ENCODE measurements around the gene TNIP2. TPM values are rescaled to one million over a fixed set of nuclear protein-coding genes. Genes with fewer than 3 reads are reported as not detected.

The TNIP2 gene
- total RNA-seq, 3 donors from 2014 or later (not counting 1 experiment from before 2014, with no cell fraction given), result 35.6 to 53.9 (median 41.6) TPM

DNA sequence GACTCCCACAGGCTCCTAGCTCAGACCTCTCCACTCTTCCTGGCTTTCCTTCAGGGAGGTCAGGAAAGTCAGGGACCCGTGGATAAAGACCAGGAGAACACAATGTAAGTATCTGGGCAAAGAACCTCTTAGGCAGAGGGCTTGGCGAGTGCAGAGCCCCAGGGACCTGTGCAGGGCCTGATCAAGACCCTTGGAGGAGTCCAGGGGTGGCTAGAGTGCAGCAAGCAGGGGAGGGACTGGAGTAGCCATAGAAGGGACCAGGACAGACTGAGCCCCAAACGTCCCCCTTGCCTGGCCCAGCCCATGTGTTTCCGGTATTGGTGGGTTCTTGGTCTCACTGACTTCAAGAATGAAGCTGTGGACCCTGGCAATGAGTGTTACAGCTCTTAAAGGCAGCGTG, 5.9 kb upstream of the TNIP2 start:
- Mint-ChIP-seq H3K27me3 (ENCODE audit: low read depth in 2 of 2) (no peaks in the 10 kb centered on the region), H3K36me3 (no peaks in the 10 kb centered on the region), H3K4me3 (no peak overlapping the region), H3K27ac (no peak overlapping the region), H3K9me3 (no peaks in the 10 kb centered on the region), H3K4me1 (peaks cover 8 to 14% of the 10 kb centered on the region in 2 donors)
- H3K27me3 ChIP-seq (ENCODE audit: control insufficient read depth, insufficient read depth, low read length), result no peaks in the 10 kb centered on the region
- intact Hi-C loops (cut with micrococcal nuclease), result loop anchor here (5.0 to 10.0 kb wide), 4 partner anchors 50 to 275 kb away; partner anchors contain the start of genes GRK4 and NOP14
- 76% methylated on average over 5 of the region's 5 CpGs for WGBS (ENCODE audit: insufficient coverage)
- ATAC-seq (no peak), DNase-seq (no peak)
- H3K4me1 ChIP-seq (ENCODE audit: control insufficient read depth, insufficient read depth, low read length), result peaks cover 15% of the 10 kb centered on the region
- H3K9me3 ChIP-seq (ENCODE audit: control insufficient read depth, insufficient read depth, low read length), result no peaks in the 10 kb centered on the region
- no peak overlapping the region for H3K27ac ChIP-seq (ENCODE audit: low read length)
- TF ChIP-seq, protein P1, sequence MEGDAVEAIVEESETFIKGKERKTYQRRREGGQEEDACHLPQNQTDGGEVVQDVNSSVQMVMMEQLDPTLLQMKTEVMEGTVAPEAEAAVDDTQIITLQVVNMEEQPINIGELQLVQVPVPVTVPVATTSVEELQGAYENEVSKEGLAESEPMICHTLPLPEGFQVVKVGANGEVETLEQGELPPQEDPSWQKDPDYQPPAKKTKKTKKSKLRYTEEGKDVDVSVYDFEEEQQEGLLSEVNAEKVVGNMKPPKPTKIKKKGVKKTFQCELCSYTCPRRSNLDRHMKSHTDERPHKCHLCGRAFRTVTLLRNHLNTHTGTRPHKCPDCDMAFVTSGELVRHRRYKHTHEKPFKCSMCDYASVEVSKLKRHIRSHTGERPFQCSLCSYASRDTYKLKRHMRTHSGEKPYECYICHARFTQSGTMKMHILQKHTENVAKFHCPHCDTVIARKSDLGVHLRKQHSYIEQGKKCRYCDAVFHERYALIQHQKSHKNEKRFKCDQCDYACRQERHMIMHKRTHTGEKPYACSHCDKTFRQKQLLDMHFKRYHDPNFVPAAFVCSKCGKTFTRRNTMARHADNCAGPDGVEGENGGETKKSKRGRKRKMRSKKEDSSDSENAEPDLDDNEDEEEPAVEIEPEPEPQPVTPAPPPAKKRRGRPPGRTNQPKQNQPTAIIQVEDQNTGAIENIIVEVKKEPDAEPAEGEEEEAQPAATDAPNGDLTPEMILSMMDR (IDR thresholded peaks at IDR 0.05), result no peak
- no peaks in the 10 kb centered on the region for H3K36me3 ChIP-seq (ENCODE audit: control insufficient read depth, insufficient read depth, low read length)
- no peak overlapping the region for H3K4me3 ChIP-seq (ENCODE audit: low read length)

DNA sequence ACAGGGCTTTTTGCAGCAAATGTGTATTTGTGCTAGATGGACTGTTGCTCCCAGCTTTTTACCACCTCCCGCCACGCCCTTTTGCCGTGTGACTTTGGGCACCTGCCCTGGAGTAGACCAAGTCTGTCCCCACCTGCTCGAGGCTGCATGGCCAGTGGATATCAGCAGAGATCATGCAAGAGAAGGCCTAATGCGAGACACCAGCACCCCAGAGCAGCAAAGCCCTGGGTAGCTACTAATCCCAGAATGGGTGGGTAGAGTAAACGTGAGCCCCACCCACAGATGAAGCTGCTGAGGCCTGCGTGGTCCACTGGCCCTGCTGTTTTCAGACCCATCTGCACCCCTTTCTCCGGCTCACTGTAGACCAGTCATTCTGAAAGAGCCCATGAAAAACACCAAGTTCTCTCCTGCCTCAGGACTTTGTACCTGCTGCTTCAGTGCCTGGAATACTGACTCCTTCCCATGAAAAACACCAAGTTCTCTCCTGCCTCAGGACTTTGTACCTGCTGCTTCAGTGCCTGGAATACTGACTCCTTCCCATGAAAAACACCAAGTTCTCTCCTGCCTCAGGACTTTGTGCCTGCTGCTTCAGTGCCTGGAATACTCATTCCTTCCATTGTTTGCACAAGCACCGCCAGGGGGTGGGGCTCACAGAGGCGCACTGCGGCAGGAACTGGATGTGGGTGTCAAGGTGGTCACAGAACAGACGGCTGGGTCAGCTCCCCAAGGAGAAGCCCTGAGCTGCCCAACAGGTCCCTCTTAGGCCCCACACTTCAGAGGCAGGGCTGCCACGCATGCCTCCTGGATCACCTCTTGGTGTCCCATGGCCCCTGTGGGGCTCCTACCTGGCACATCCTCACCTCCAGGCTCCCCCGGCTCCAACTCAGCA, 5.1 kb upstream of the TNIP2 start:
- intact Hi-C loops (cut with micrococcal nuclease), result loop anchor here (5.0 to 10.0 kb wide), 4 partner anchors 51 to 276 kb away; partner anchors contain the start of genes GRK4 and NOP14
- H3K4me1 Mint-ChIP-seq, result peaks cover 8 to 14% of the 10 kb centered on the region in 2 donors
- TF ChIP-seq, protein P1 (IDR thresholded peaks at IDR 0.05), result no peak
- Histone ChIP-seq H3K27me3 (ENCODE audit: control insufficient read depth, insufficient read depth, low read length) (no peaks in the 10 kb centered on the region), H3K9me3 (ENCODE audit: control insufficient read depth, insufficient read depth, low read length) (no peaks in the 10 kb centered on the region), H3K4me3 (ENCODE audit: low read length) (no peak overlapping the region), H3K27ac (ENCODE audit: low read length) (no peak overlapping the region), H3K36me3 (ENCODE audit: control insufficient read depth, insufficient read depth, low read length) (no peaks in the 10 kb centered on the region), H3K4me1 (ENCODE audit: control insufficient read depth, insufficient read depth, low read length) (peaks cover 20% of the 10 kb centered on the region)
- no peak for DNase-seq
- H3K9me3 Mint-ChIP-seq, result no peaks in the 10 kb centered on the region
- H3K27me3 Mint-ChIP-seq (ENCODE audit: low read depth in 2 of 2), result no peaks in the 10 kb centered on the region
- no peak overlapping the region for H3K4me3 Mint-ChIP-seq
- no peak for ATAC-seq
- 58% methylated on average over 13 of the region's 14 CpGs for WGBS (ENCODE audit: insufficient coverage)
- no peaks in the 10 kb centered on the region for H3K36me3 Mint-ChIP-seq
- H3K27ac Mint-ChIP-seq, result no peak overlapping the region

DNA sequence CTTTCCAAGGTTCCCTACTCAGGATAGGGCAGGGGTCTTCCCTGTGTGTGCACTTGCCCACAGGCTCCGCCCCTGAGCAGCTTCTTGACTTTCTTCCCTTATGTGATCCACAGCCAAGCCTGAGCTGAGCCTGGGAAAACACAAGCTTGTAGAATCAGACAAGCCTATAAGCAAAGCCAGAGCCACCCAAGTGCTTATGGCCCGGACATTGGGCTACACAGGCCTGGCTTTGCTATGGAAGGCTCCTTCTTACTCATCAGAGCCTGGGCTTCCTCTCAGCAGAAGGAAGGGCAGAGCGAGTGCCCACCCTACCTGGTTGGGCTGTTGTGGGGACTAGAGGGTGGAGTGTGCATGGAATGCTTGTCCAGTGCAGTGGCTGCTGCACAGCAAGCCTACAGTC, 1.3 kb upstream of the TNIP2 start:
- Histone ChIP-seq H3K36me3 (ENCODE audit: control insufficient read depth, insufficient read depth, low read length) (no peaks in the 10 kb centered on the region), H3K9me3 (ENCODE audit: control insufficient read depth, insufficient read depth, low read length) (no peaks in the 10 kb centered on the region), H3K4me3 (ENCODE audit: low read length) (no peak overlapping the region), H3K4me1 (ENCODE audit: control insufficient read depth, insufficient read depth, low read length) (peaks cover 24% of the 10 kb centered on the region), H3K27ac (ENCODE audit: low read length) (no peak overlapping the region), H3K27me3 (ENCODE audit: control insufficient read depth, insufficient read depth, low read length) (no peaks in the 10 kb centered on the region)
- Mint-ChIP-seq H3K27ac (peak overlapping the region; percentile 57 to 72), H3K4me1 (peaks cover 15 to 28% of the 10 kb centered on the region in 2 donors), H3K9me3 (no peaks in the 10 kb centered on the region), H3K27me3 (ENCODE audit: low read depth in 2 of 2) (no peaks in the 10 kb centered on the region), H3K36me3 (no peaks in the 10 kb centered on the region), H3K4me3 (peak overlapping the region; percentile 84)
- WGBS (ENCODE audit: insufficient coverage), result 98% methylated on average over 3 of the region's 3 CpGs
- DNase-seq, result no peak
- TF ChIP-seq, protein P1 (IDR thresholded peaks at IDR 0.05), result no peak
- intact Hi-C loops (cut with micrococcal nuclease), result no loop called here
- ATAC-seq, result no peak

Data from natural killer cell (primary cell).